PFSK-1 (cell line): Measurements from ENCODE around the gene FABP3.

Source experiments
- FOXP2 ChIP-seq: optimal IDR thresholded peaks from 2 replicates; pipeline ENCODE3; 2011; ENCODE audit warnings: borderline replicate concordance, control low read depth, inconsistent platforms; ENCODE audit not compliant: insufficient read depth; ENCODE audit errors: extremely low read length, extremely low read depth
- REST ChIP-seq, 2 experiments: IDR thresholded peaks; 2 replicates each; pipeline versions ENCODE4 v1.6.1 to v1.8.0; 2011 to 2012; ENCODE audit warnings: low read depth in 2 of 2, low read length in 2 of 2, control low read depth in 1 of 2, inconsistent platforms in 1 of 2, mild to moderate bottlenecking in 1 of 2, moderate library complexity in 1 of 2; ENCODE audit not compliant: insufficient read depth in 1 of 2

GRCh38 chr1:31345635-31346034 lies 27.2 kb downstream of the FABP3 start:
- TF ChIP-seq FOXP2 (no peak), REST (IDR thresholded peaks at IDR 0.05; ENCODE audit: insufficient read depth in 1 of 2, low read depth in 2 of 2, low read length in 2 of 2) (no peak)
